GM23338 (cell line): ENCODE results near the gene PIGN. TPM values are rescaled to one million over a fixed set of nuclear protein-coding genes. Genes with fewer than 3 reads are reported as not detected.

Source experiments
- ATAC-seq: fragments of 200-7000 bp; cut with Tn5 transposase; 3 replicates; pipeline ENCODE4 v1.9.1; 2020
- DNase-seq: peaks from one replicate; pipeline ENCODE4 v3.0.0-alpha.2; 2015; ENCODE audit warnings: low spot score
- H2AFZ ChIP-seq: fragments of 200-600 bp; sonication (generic); 2 replicates; pipeline ENCODE4 v1.8.0; 2016; ENCODE audit warnings: antibody characterized with exemption, mild to moderate bottlenecking, moderate library complexity
- H3F3A ChIP-seq: fragments of 200-600 bp; sonication (generic); replicated peaks from 2 replicates; pipeline ENCODE4 v1.8.0; 2017; ENCODE audit warnings: antibody characterized with exemption, mixed run types, low read depth
- H3K27ac ChIP-seq: fragments of 200-600 bp; sonication (generic); 2 replicates; pipeline ENCODE4 v1.6.1; 2016; ENCODE audit warnings: low read depth
- H3K27me3 ChIP-seq: fragments of 200-600 bp; sonication (generic); 2 replicates; pipeline ENCODE4 v1.8.0; 2016; ENCODE audit warnings: mild to moderate bottlenecking, mixed run types, moderate library complexity; ENCODE audit not compliant: insufficient read depth
- H3K36me3 ChIP-seq: fragments of 200-600 bp; sonication (generic); 2 replicates; pipeline ENCODE4 v1.8.0; 2016; ENCODE audit warnings: mild to moderate bottlenecking; ENCODE audit not compliant: insufficient read depth
- H3K4me1 ChIP-seq: fragments of 200-600 bp; sonication (generic); 2 replicates; pipeline ENCODE4 v1.8.0; 2016; ENCODE audit warnings: mild to moderate bottlenecking, moderate library complexity; ENCODE audit not compliant: insufficient read depth
- H3K4me2 ChIP-seq: fragments of 200-600 bp; sonication (generic); 2 replicates; pipeline ENCODE4 v1.7.1; 2017; ENCODE audit warnings: mixed run types
- H3K4me3 ChIP-seq: fragments of 200-600 bp; sonication (generic); 2 replicates; pipeline ENCODE4 v1.6.1; 2016; ENCODE audit warnings: mixed run types
- H3K79me2 ChIP-seq: fragments of 200-600 bp; sonication (generic); replicated peaks from 2 replicates; pipeline ENCODE4 v1.8.0; 2017; ENCODE audit warnings: mild to moderate bottlenecking; ENCODE audit not compliant: insufficient read depth
- H3K9me2 ChIP-seq: fragments of 200-600 bp; sonication (generic); 2 replicates; pipeline ENCODE4 v1.8.0; 2017; ENCODE audit not compliant: insufficient read depth
- H4K20me1 ChIP-seq: fragments of 200-600 bp; sonication (generic); replicated peaks from 2 replicates; pipeline ENCODE4 v1.8.0; 2017; ENCODE audit warnings: mild to moderate bottlenecking; ENCODE audit not compliant: insufficient read depth
- H3K27ac Mint-ChIP-seq: 2 replicates; pipeline ENCODE4 v1.8.0; 2020; ENCODE audit warnings: inconsistent platforms, mild to moderate bottlenecking, moderate library complexity, mixed read lengths
- H3K27me3 Mint-ChIP-seq: 3 replicates; pipeline ENCODE4 v1.8.0; 2022; ENCODE audit warnings: low read depth, mild to moderate bottlenecking, moderate library complexity, mixed read lengths, inconsistent platforms; ENCODE audit not compliant: insufficient read depth, poor library complexity
- H3K36me3 Mint-ChIP-seq: 3 replicates; pipeline ENCODE4 v1.8.0; 2021; ENCODE audit warnings: low read depth, mild to moderate bottlenecking, inconsistent platforms, moderate library complexity, mixed read lengths
- H3K4me1 Mint-ChIP-seq: 3 replicates; pipeline ENCODE4 v1.8.0; 2020; ENCODE audit warnings: mild to moderate bottlenecking, inconsistent platforms, mixed read lengths
- H3K4me3 Mint-ChIP-seq: 3 replicates; pipeline ENCODE4 v1.8.0; 2021; ENCODE audit warnings: moderate library complexity, mild to moderate bottlenecking, inconsistent platforms, mixed read lengths
- H3K9me3 Mint-ChIP-seq: 3 replicates; pipeline ENCODE4 v1.8.0; 2020; ENCODE audit warnings: moderate library complexity, mild to moderate bottlenecking, inconsistent platforms, mixed read lengths
- CREB1 ChIP-seq: fragments of 250-450 bp; sonication (Bioruptor Pico); IDR thresholded peaks from 2 replicates; pipeline ENCODE4 v1.5.0; 2020; ENCODE audit warnings: low read depth, mild to moderate bottlenecking, moderate library complexity
- EZH2 ChIP-seq: fragments of 200-600 bp; sonication (generic); IDR thresholded peaks from one replicate; pipeline ENCODE4 v1.8.0; 2017; ENCODE audit warnings: antibody characterized with exemption, mild to moderate bottlenecking, low read depth; ENCODE audit not compliant: unreplicated experiment
- EZH2phosphoT487 ChIP-seq: fragments of 200-600 bp; sonication (generic); IDR thresholded peaks from one replicate; pipeline ENCODE4 v1.8.1; 2018; ENCODE audit warnings: antibody characterized with exemption; ENCODE audit not compliant: unreplicated experiment
- JUNB ChIP-seq: IDR thresholded peaks from one replicate; pipeline ENCODE4 v1.6.1; 2016; ENCODE audit warnings: antibody characterized with exemption; ENCODE audit not compliant: unreplicated experiment
- POLR2AphosphoS5 ChIP-seq: IDR thresholded peaks from 2 replicates; pipeline ENCODE4 v1.6.1; 2016; ENCODE audit warnings: antibody characterized with exemption, low read depth
- STAT1 ChIP-seq: IDR thresholded peaks from one replicate; pipeline ENCODE4 v1.6.1; 2016; ENCODE audit warnings: antibody characterized with exemption; ENCODE audit not compliant: unreplicated experiment
- ZNF114 ChIP-seq: fragments of 250-450 bp; sonication (Bioruptor Pico); IDR thresholded peaks from 2 replicates; pipeline ENCODE4 v1.5.0; 2020; ENCODE audit warnings: mild to moderate bottlenecking, moderate library complexity
- polyA plus RNA-seq: library from polyadenylated mRNA; unstranded; fragments of >200 nt; fragmentation: Nextera tagmentation; extraction: Ambion mirVana; gene quantifications from 2 replicates; pipeline ENCODE4 v1.2.1, GENCODE V29; 2016
- total RNA-seq: library from RNA; depleted of rRNA; stranded (reverse); fragments of >200 nt; shearing (Covaris generic); gene quantifications from 2 replicates; pipeline ENCODE4 v1.2.3, GENCODE V29; 2014
- TF ChIP-seq, protein P1 (sequence below): fragments of 250-450 bp; sonication (Bioruptor Pico); IDR thresholded peaks from 2 replicates; pipeline ENCODE4 v1.5.0; 2020; ENCODE audit warnings: mild to moderate bottlenecking, moderate library complexity
- TF ChIP-seq, protein P2 (sequence below), 2 experiments: fragments of 200-600 bp in 1 of 2; sonication (generic) in 1 of 2; conservative IDR thresholded peaks; 2 replicates each; pipeline versions ENCODE4 v1.5.1 to v1.6.1; 2016 to 2017; ENCODE audit warnings: antibody characterized with exemption in 2 of 2, low read depth in 2 of 2, mild to moderate bottlenecking in 2 of 2, moderate library complexity in 1 of 2
- TF ChIP-seq, protein P3 (sequence below): IDR thresholded peaks from 2 replicates; pipeline ENCODE4 v1.6.1; 2016; ENCODE audit warnings: antibody characterized with exemption
- TF ChIP-seq, protein P4 (sequence below): IDR thresholded peaks from one replicate; pipeline ENCODE4 v1.6.1; 2018; ENCODE audit warnings: antibody characterized with exemption; ENCODE audit not compliant: unreplicated experiment

The PIGN gene
- total and polyA plus RNA-seq, 2 experiments from 2014 or later: 9.4 to 33.0 TPM

DNA sequence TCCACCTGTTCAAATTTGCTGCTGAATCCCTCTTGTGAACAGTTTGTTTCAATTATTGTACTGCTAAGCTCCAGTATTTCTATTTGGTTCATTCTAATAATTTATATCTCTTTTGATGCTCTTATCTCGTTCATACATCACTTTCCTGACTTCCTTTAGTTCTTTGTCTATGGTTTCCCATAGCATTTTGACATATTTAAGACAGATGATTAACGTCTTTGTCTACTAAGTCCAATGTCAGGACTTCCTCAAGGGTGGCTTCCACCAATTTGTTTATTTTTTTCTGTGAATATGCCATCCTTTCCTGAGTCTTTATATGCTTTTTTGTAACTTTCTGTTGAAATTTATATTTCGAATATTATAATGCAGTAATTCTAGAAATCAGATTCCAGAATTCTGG, 9.6 kb downstream of the PIGN start (continued):
- TF ChIP-seq, protein P1, sequence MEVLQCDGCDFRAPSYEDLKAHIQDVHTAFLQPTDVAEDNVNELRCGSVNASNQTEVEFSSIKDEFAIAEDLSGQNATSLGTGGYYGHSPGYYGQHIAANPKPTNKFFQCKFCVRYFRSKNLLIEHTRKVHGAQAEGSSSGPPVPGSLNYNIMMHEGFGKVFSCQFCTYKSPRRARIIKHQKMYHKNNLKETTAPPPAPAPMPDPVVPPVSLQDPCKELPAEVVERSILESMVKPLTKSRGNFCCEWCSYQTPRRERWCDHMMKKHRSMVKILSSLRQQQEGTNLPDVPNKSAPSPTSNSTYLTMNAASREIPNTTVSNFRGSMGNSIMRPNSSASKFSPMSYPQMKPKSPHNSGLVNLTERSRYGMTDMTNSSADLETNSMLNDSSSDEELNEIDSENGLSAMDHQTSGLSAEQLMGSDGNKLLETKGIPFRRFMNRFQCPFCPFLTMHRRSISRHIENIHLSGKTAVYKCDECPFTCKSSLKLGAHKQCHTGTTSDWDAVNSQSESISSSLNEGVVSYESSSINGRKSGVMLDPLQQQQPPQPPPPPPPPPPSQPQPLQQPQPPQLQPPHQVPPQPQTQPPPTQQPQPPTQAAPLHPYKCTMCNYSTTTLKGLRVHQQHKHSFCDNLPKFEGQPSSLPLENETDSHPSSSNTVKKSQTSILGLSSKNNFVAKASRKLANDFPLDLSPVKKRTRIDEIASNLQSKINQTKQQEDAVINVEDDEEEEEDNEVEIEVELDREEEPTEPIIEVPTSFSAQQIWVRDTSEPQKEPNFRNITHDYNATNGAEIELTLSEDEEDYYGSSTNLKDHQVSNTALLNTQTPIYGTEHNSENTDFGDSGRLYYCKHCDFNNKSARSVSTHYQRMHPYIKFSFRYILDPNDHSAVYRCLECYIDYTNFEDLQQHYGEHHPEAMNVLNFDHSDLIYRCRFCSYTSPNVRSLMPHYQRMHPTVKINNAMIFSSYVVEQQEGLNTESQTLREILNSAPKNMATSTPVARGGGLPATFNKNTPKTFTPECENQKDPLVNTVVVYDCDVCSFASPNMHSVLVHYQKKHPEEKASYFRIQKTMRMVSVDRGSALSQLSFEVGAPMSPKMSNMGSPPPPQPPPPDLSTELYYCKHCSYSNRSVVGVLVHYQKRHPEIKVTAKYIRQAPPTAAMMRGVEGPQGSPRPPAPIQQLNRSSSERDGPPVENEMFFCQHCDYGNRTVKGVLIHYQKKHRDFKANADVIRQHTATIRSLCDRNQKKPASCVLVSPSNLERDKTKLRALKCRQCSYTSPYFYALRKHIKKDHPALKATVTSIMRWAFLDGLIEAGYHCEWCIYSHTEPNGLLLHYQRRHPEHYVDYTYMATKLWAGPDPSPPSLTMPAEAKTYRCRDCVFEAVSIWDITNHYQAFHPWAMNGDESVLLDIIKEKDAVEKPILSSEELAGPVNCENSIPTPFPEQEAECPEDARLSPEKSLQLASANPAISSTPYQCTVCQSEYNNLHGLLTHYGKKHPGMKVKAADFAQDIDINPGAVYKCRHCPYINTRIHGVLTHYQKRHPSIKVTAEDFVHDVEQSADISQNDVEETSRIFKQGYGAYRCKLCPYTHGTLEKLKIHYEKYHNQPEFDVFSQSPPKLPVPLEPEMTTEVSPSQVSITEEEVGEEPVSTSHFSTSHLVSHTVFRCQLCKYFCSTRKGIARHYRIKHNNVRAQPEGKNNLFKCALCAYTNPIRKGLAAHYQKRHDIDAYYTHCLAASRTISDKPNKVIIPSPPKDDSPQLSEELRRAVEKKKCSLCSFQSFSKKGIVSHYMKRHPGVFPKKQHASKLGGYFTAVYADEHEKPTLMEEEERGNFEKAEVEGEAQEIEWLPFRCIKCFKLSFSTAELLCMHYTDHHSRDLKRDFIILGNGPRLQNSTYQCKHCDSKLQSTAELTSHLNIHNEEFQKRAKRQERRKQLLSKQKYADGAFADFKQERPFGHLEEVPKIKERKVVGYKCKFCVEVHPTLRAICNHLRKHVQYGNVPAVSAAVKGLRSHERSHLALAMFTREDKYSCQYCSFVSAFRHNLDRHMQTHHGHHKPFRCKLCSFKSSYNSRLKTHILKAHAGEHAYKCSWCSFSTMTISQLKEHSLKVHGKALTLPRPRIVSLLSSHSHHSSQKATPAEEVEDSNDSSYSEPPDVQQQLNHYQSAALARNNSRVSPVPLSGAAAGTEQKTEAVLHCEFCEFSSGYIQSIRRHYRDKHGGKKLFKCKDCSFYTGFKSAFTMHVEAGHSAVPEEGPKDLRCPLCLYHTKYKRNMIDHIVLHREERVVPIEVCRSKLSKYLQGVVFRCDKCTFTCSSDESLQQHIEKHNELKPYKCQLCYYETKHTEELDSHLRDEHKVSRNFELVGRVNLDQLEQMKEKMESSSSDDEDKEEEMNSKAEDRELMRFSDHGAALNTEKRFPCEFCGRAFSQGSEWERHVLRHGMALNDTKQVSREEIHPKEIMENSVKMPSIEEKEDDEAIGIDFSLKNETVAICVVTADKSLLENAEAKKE: no peak
- TF ChIP-seq STAT1 (no peak), POLR2AphosphoS5 (no peak), ZNF114 (CRISPR knock-in tag) (no peak), CREB1 (no peak), JUNB (no peak)

DNA sequence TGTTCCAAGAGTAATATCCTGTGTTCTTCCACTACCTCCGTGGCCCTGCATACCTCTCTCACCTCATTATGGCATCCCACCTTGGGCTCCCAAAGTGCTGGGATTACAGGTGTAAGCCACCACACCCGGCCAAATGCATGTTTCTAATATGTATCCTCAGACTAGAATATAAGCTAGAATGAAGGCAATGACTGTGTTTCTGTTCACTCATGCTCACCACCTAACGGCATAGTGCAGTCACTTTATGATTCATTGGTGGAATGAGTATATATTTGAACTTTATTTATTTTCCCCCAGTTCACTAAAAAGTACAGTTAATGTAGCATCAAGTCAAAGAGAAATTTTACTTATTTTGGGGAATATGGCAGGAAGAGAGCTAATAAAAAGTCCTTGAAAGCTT, 11.3 kb downstream of the PIGN start:
- no peak overlapping the region for H3K27ac ChIP-seq
- no peak overlapping the region for H3K27ac Mint-ChIP-seq
- H3K79me2 ChIP-seq: no peaks in the 10 kb centered on the region; the same call in 1 of the 2 replicates
- no peaks in the 10 kb centered on the region for H3F3A ChIP-seq
- no peak overlapping the region for H2AFZ ChIP-seq
- no peaks in the 10 kb centered on the region for H3K36me3 Mint-ChIP-seq
- H4K20me1 ChIP-seq: no peaks in the 10 kb centered on the region
- no peak overlapping the region for H3K4me2 ChIP-seq
- peaks cover 5% of the 10 kb centered on the region; the same call in 1 of the 2 replicates for H3K4me1 ChIP-seq
- DNase-seq: no peak
- no peak for ATAC-seq
- H3K4me1 Mint-ChIP-seq: no peaks in the 10 kb centered on the region
- no peak overlapping the region for H3K4me3 Mint-ChIP-seq
- no peaks in the 10 kb centered on the region for H3K36me3 ChIP-seq
- H3K9me3 Mint-ChIP-seq: no peaks in the 10 kb centered on the region
- H3K9me2 ChIP-seq: no peaks in the 10 kb centered on the region
- no peak overlapping the region for H3K4me3 ChIP-seq
- H3K27me3 Mint-ChIP-seq: peaks cover 2% of the 10 kb centered on the region
- H3K27me3 ChIP-seq: no peaks in the 10 kb centered on the region
- TF ChIP-seq EZH2: no peak
- TF ChIP-seq, protein P2, sequence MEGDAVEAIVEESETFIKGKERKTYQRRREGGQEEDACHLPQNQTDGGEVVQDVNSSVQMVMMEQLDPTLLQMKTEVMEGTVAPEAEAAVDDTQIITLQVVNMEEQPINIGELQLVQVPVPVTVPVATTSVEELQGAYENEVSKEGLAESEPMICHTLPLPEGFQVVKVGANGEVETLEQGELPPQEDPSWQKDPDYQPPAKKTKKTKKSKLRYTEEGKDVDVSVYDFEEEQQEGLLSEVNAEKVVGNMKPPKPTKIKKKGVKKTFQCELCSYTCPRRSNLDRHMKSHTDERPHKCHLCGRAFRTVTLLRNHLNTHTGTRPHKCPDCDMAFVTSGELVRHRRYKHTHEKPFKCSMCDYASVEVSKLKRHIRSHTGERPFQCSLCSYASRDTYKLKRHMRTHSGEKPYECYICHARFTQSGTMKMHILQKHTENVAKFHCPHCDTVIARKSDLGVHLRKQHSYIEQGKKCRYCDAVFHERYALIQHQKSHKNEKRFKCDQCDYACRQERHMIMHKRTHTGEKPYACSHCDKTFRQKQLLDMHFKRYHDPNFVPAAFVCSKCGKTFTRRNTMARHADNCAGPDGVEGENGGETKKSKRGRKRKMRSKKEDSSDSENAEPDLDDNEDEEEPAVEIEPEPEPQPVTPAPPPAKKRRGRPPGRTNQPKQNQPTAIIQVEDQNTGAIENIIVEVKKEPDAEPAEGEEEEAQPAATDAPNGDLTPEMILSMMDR (conservative IDR thresholded peaks at IDR 0.05; ENCODE audit: low read depth in 2 of 2): no peak
- TF ChIP-seq STAT1: no peak
- TF ChIP-seq, protein P3, sequence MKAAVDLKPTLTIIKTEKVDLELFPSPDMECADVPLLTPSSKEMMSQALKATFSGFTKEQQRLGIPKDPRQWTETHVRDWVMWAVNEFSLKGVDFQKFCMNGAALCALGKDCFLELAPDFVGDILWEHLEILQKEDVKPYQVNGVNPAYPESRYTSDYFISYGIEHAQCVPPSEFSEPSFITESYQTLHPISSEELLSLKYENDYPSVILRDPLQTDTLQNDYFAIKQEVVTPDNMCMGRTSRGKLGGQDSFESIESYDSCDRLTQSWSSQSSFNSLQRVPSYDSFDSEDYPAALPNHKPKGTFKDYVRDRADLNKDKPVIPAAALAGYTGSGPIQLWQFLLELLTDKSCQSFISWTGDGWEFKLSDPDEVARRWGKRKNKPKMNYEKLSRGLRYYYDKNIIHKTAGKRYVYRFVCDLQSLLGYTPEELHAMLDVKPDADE: no peak
- no peak for TF ChIP-seq POLR2AphosphoS5
- TF ChIP-seq EZH2phosphoT487: no peak
- TF ChIP-seq CREB1: no peak
- TF ChIP-seq JUNB: no peak
- TF ChIP-seq, protein P4, sequence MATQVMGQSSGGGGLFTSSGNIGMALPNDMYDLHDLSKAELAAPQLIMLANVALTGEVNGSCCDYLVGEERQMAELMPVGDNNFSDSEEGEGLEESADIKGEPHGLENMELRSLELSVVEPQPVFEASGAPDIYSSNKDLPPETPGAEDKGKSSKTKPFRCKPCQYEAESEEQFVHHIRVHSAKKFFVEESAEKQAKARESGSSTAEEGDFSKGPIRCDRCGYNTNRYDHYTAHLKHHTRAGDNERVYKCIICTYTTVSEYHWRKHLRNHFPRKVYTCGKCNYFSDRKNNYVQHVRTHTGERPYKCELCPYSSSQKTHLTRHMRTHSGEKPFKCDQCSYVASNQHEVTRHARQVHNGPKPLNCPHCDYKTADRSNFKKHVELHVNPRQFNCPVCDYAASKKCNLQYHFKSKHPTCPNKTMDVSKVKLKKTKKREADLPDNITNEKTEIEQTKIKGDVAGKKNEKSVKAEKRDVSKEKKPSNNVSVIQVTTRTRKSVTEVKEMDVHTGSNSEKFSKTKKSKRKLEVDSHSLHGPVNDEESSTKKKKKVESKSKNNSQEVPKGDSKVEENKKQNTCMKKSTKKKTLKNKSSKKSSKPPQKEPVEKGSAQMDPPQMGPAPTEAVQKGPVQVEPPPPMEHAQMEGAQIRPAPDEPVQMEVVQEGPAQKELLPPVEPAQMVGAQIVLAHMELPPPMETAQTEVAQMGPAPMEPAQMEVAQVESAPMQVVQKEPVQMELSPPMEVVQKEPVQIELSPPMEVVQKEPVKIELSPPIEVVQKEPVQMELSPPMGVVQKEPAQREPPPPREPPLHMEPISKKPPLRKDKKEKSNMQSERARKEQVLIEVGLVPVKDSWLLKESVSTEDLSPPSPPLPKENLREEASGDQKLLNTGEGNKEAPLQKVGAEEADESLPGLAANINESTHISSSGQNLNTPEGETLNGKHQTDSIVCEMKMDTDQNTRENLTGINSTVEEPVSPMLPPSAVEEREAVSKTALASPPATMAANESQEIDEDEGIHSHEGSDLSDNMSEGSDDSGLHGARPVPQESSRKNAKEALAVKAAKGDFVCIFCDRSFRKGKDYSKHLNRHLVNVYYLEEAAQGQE: no peak
- no peak for TF ChIP-seq ZNF114 (CRISPR knock-in tag)
